Inflammatory macrophage (primary cell): ENCODE results near the gene SNX9.
A peak's percentile ranks its signal among the peaks of the same experiment; 100 is the strongest.
"Not testable (repeated sequence)": the region's sequence is repeated elsewhere in the genome, so short reads cannot be mapped to it uniquely, and the experiment has no call there.

Source experiments
- DNase-seq, 2 donors: peaks; one replicate each; pipeline ENCODE4 v3.0.0-alpha.2; 2020 to 2022

Gene SNX9

GRCh38 chr6:157891544-157892362 lies 68.7 kb downstream of the SNX9 start:
- peak; percentile 64 to 71 for DNase-seq

GRCh38 chr6:157892363-157892877 lies 69.4 kb downstream of the SNX9 start:
- DNase-seq = no peak

DNA sequence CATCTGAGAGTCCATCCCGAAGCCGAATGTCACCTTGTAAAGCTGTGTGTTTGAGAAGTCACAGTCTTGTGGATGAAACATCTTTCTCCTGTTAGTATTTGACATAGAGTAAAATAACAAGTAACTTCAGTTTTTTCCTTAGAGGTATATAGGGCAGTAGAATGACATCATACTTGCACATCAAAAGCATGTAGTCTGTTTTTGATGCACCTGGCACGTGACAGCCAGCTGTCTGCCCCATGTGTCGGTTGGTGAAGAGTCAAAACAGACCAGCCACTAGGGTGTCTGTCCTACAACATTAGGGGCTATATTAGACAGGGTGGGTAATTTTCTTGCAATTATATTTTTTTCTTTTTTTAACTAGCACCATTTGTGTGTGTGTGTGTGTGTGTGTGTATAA lies 70.2 kb downstream of the SNX9 start:
- no peak for DNase-seq

DNA sequence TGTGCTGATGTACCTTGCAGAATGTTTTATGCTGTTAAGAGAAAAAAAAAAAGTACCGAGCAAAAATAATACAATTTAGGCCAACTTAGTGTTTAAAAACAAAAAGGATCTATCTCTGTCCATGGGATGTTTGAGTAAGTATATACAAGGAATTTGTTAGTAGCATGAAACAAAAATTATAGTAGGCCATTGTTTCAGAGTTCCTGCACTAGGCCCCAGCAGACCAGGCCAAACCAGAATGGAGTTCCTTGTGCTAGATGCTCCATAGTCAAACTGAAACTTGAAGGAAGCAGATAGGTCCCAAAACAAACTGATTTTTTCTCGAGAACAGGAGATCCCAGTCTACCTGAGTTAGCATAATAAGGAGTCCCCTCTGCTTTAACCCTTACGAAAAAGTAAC lies 72.5 kb downstream of the SNX9 start:
- no peak for DNase-seq

- no peak for DNase-seq
Measured at GRCh38 chr6:157896932-157897331, 73.9 kb downstream of the SNX9 start.

GRCh38 chr6:157898169-157898568 lies 75.1 kb downstream of the SNX9 start:
- DNase-seq = no peak

GRCh38 chr6:157898640-157899039 lies 75.6 kb downstream of the SNX9 start:
- DNase-seq = no peak

GRCh38 chr6:157900262-157900661 lies 77.2 kb downstream of the SNX9 start:
- not testable (repeated sequence) for DNase-seq

DNA sequence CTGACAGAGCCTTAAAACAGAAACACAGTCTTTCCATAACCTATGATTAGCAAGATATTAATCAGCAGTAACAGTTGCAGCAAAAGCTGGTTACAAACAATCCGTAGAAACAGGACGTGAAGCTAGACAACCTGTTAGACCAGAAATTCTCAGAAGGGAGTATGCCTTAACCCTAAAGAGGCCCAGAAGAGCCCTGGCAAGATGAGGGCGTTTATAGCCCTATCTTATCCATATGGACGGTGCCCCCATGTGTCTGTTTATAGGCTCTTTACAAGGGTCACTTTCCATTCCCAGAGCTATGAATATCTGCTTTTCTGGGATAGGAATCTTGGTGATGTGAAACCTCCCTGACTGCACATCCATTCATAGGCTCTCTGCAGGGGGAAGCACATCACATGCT lies 77.7 kb downstream of the SNX9 start:
- not testable (repeated sequence) for DNase-seq

DNA sequence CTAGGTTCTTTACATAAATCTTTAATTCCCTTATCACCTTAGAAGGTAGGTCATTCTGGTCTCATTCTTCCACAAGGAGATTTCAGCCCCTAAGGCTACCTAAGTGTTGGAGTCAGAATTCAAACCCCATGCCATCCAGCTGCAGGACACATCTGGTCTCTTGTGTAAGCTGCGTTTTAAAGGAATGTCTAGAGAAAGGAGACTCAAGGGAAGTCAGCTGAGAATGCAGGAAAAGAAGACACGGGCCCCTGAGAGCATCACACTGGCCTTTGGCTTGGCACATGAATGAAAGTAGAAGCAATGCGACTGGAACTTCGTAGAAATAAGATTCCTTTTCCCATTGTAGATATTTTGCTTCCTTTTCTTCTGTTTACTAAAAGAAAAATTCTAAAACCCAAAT lies 82.0 kb downstream of the SNX9 start:
- DNase-seq = no peak

GRCh38 chr6:157905590-157906342 lies 82.7 kb downstream of the SNX9 start:
- DNase-seq = no peak

GRCh38 chr6:157906537-157907061 lies 83.6 kb downstream of the SNX9 start:
- no peak for DNase-seq

DNA sequence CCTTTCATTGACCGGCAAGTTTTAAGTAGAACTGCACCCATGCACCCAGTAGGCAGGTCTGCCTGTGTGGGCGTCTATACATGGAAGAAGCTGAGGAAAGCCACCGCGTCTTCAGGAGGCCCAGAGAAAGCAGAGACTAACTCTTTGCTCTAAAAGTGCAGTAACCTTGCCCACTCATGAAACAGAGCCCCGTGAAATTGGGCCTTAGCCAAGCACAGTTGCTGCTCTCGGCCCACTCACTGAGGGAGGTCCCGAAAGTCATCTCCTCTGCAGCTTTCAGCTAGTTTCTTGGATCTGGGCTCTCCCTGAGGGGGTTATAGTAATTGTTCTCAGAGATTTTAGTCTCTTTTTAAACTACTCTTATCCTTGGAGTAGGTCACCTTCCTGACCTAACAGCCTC lies 84.6 kb downstream of the SNX9 start:
- DNase-seq = no peak

- DNase-seq = no peak
Measured at GRCh38 chr6:157908369-157909281, 85.6 kb downstream of the SNX9 start.

GRCh38 chr6:157909282-157909664 lies 86.2 kb downstream of the SNX9 start:
- no peak for DNase-seq

GRCh38 chr6:157911278-157911677 lies 88.2 kb downstream of the SNX9 start:
- no peak for DNase-seq

- no peak for DNase-seq
Measured at GRCh38 chr6:157911786-157912185, 88.7 kb downstream of the SNX9 start.

GRCh38 chr6:157912326-157912725 lies 89.3 kb downstream of the SNX9 start:
- DNase-seq = no peak

DNA sequence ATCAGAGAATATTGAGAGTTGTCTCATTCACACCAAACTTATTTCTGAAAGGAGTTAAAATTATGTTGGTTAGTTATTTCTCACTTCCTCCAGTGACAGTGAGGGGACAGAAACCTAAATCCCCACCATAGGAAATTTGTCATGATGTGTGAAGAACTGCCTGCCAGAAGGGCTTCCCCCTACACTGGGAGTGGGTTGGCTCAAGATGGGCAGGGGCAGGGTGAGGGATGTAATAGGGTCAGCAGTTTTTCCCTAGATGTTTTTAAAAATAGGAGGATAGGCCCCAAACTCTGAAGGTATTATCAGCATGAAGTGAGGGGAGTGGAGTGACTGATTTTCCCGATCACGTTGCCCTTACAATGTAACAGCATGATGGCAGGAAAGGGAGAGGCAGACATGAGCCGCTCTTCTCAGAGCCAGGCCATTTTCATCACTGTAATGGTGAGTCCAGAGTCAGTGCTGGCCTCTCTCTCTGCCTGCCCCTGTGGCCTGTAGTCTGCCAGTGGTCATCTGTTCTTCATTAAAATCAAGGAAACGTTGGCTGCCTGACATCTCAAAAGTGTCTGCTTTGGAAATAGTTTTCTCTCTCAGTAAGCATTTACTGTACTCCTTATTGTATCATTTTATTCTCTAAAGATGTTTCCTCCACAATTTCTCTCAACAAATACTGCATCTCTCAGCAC lies 98.8 kb downstream of the SNX9 start:
- no peak for DNase-seq

GRCh38 chr6:157925771-157926170 lies 102.7 kb downstream of the SNX9 start:
- no peak for DNase-seq

GRCh38 chr6:157927011-157927410 lies 104.0 kb downstream of the SNX9 start:
- DNase-seq = no peak

DNA sequence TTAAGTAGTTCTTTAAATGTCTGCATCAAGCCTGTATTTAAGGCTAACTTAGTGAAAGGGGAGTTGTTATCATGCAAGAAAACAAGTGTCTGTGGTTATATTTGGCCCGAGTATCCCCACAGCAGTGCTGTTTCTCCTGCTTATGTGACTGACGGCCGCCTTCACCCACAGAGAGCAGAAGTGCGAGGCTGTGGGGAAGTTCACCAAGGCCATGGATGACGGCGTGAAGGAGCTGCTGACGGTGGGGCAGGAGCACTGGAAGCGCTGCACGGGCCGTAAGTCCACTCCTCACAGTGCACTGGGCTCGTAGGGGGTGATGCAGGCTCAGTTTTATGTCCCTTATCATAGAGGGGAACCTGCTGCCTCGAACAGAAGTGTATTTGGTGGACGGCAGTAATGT lies 105.4 kb downstream of the SNX9 start:
- DNase-seq = peak; percentile 55 to 80
